HEK293 (cell line): ENCODE measurements around the gene HOXA6.

Source experiments
- YY1 ChIP-seq: fragments of 450-650 bp; formaldehyde crosslinking; IDR thresholded peaks from 2 replicates; pipeline ENCODE4 v1.5.1; 2018; ENCODE audit warnings: missing biosample characterization, missing genetic modification characterization
- ZNF513 ChIP-seq: fragments of 450-650 bp; IDR thresholded peaks from 2 replicates; pipeline ENCODE4 v1.5.1; 2018; ENCODE audit warnings: missing biosample characterization, missing genetic modification characterization
- ZNF837 ChIP-seq: fragments of 450-650 bp; formaldehyde crosslinking; IDR thresholded peaks from 2 replicates; pipeline ENCODE4 v1.5.1; 2016; ENCODE audit warnings: missing biosample characterization, missing genetic modification characterization
- ZNF843 ChIP-seq: fragments of 450-650 bp; formaldehyde crosslinking; IDR thresholded peaks from 2 replicates; pipeline ENCODE4 v1.5.1; 2016; ENCODE audit warnings: missing biosample characterization, missing genetic modification characterization
- TF ChIP-seq, protein P1 (sequence below): fragments of 450-650 bp; formaldehyde crosslinking; IDR thresholded peaks from 2 replicates; pipeline ENCODE4 v1.5.1; 2016; ENCODE audit warnings: missing biosample characterization, missing genetic modification characterization
- TF ChIP-seq, protein P2 (sequence below): fragments of 450-650 bp; formaldehyde crosslinking; IDR thresholded peaks from 2 replicates; pipeline ENCODE4 v1.5.1; 2016; ENCODE audit warnings: missing biosample characterization, missing genetic modification characterization

DNA sequence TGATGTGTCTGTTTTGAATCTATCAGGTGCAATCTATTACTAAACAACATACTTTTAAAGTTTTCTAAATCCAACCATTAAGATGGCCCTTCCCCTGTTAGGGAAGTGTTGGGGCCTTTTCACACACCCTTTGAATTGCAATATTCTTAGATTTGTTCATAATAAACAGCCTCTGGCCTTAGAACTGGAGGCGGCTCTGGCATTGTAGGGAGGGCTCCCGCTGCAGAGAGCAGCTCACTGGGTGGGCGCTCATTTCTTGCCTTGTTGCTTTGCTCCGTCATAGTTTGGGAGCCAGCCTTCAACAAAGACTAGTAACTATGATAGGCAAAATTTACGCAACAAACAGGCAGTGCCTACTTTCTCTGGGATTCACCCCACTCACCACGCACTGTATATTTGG lies 30.8 kb upstream of the HOXA6 start:
- TF ChIP-seq ZNF513 (tag by site-specific recombination) (no peak), ZNF843 (tag by site-specific recombination) (no peak), YY1 (tag by site-specific recombination) (no peak), ZNF837 (tag by site-specific recombination) (no peak)
- TF ChIP-seq, protein P1, sequence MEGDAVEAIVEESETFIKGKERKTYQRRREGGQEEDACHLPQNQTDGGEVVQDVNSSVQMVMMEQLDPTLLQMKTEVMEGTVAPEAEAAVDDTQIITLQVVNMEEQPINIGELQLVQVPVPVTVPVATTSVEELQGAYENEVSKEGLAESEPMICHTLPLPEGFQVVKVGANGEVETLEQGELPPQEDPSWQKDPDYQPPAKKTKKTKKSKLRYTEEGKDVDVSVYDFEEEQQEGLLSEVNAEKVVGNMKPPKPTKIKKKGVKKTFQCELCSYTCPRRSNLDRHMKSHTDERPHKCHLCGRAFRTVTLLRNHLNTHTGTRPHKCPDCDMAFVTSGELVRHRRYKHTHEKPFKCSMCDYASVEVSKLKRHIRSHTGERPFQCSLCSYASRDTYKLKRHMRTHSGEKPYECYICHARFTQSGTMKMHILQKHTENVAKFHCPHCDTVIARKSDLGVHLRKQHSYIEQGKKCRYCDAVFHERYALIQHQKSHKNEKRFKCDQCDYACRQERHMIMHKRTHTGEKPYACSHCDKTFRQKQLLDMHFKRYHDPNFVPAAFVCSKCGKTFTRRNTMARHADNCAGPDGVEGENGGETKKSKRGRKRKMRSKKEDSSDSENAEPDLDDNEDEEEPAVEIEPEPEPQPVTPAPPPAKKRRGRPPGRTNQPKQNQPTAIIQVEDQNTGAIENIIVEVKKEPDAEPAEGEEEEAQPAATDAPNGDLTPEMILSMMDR (tag by site-specific recombination) = no peak
- TF ChIP-seq, protein P2, sequence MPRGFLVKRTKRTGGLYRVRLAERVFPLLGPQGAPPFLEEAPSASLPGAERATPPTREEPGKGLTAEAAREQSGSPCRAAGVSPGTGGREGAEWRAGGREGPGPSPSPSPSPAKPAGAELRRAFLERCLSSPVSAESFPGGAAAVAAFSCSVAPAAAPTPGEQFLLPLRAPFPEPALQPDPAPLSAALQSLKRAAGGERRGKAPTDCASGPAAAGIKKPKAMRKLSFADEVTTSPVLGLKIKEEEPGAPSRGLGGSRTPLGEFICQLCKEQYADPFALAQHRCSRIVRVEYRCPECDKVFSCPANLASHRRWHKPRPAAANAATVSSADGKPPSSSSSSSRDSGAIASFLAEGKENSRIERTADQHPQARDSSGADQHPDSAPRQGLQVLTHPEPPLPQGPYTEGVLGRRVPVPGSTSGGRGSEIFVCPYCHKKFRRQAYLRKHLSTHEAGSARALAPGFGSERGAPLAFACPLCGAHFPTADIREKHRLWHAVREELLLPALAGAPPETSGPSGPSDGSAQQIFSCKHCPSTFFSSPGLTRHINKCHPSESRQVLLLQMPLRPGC (tag by site-specific recombination) = no peak
